HEK293 (cell line): ENCODE measurements around the gene EPHA4.

Experiments used
- YY1 ChIP-seq: fragments of 450-650 bp; formaldehyde crosslinking; IDR thresholded peaks from 2 replicates; pipeline ENCODE4 v1.5.1; 2018; ENCODE audit warnings: missing biosample characterization, missing genetic modification characterization
- ZNF114 ChIP-seq: fragments of 450-650 bp; formaldehyde crosslinking; IDR thresholded peaks from 2 replicates; pipeline ENCODE4 v1.5.0; 2017; ENCODE audit warnings: missing biosample characterization, missing genetic modification characterization
- ZNF292 ChIP-seq: fragments of 450-650 bp; formaldehyde crosslinking; IDR thresholded peaks from 2 replicates; pipeline ENCODE4 v1.5.1; 2016; ENCODE audit warnings: low read depth, missing biosample characterization, missing genetic modification characterization, borderline replicate concordance
- ZNF510 ChIP-seq: fragments of 450-650 bp; formaldehyde crosslinking; IDR thresholded peaks from 2 replicates; pipeline ENCODE4 v1.5.1; 2018; ENCODE audit warnings: mild to moderate bottlenecking, missing genetic modification characterization, missing biosample characterization; ENCODE audit not compliant: insufficient replicate concordance
- ZNF624 ChIP-seq: fragments of 450-650 bp; formaldehyde crosslinking; IDR thresholded peaks from 2 replicates; pipeline ENCODE4 v1.5.1; 2017; ENCODE audit warnings: missing biosample characterization, missing genetic modification characterization
- ZNF791 ChIP-seq: fragments of 450-650 bp; formaldehyde crosslinking; IDR thresholded peaks from 2 replicates; pipeline ENCODE4 v1.5.1; 2016; ENCODE audit warnings: missing biosample characterization, missing genetic modification characterization
- TF ChIP-seq, protein P1 (sequence below): fragments of 450-650 bp; formaldehyde crosslinking; IDR thresholded peaks from 2 replicates; pipeline ENCODE4 v1.5.1; 2016; ENCODE audit warnings: missing biosample characterization, missing genetic modification characterization
- TF ChIP-seq, protein P2 (sequence below): fragments of 450-650 bp; formaldehyde crosslinking; IDR thresholded peaks from 2 replicates; pipeline ENCODE4 v1.5.1; 2016; ENCODE audit warnings: missing biosample characterization, missing genetic modification characterization, borderline replicate concordance
- TF ChIP-seq, protein P3 (sequence below): fragments of 450-650 bp; formaldehyde crosslinking; IDR thresholded peaks from 2 replicates; pipeline ENCODE4 v1.5.1; 2016; ENCODE audit warnings: missing biosample characterization, missing genetic modification characterization, low read depth

DNA sequence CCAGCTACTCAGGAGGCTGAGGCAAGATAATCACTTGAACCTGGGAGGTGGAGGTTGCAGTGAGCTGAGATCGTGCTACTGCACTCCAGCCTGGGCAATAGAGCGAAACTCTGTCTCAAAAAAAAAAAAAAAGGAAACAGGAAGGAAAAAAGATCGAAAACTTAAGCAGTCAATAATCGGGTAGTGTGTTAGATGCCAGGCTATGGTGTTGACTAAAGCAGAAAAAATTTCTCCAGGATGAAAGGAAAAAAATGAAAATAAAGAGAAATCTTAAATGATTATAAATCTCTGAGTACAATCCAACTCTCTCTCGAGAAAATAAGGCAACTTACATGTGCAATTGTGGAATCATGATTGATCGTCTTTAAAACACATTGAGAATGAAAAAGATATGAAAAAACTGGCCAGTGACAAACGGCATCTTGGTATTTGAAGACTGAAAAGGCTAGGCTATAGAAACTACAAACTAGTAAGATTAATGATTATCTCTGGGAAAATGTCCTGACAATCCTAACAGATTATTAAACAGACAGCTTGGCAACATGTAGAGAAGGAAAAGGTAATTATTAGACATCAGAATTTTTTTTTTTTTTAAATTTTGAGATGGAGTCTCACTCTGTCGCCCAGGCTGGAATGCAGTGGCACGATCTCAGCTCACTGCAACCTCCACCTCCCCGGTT is 16.3 kb upstream of the EPHA4 start:
- TF ChIP-seq YY1 (tag by site-specific recombination) (no peak), ZNF510 (tag by site-specific recombination) (no peak), ZNF114 (no peak), ZNF791 (tag by site-specific recombination) (no peak), ZNF292 (no peak), ZNF624 (tag by site-specific recombination) (no peak)
- TF ChIP-seq, protein P1, sequence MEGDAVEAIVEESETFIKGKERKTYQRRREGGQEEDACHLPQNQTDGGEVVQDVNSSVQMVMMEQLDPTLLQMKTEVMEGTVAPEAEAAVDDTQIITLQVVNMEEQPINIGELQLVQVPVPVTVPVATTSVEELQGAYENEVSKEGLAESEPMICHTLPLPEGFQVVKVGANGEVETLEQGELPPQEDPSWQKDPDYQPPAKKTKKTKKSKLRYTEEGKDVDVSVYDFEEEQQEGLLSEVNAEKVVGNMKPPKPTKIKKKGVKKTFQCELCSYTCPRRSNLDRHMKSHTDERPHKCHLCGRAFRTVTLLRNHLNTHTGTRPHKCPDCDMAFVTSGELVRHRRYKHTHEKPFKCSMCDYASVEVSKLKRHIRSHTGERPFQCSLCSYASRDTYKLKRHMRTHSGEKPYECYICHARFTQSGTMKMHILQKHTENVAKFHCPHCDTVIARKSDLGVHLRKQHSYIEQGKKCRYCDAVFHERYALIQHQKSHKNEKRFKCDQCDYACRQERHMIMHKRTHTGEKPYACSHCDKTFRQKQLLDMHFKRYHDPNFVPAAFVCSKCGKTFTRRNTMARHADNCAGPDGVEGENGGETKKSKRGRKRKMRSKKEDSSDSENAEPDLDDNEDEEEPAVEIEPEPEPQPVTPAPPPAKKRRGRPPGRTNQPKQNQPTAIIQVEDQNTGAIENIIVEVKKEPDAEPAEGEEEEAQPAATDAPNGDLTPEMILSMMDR (tag by site-specific recombination), result no peak
- TF ChIP-seq, protein P2, sequence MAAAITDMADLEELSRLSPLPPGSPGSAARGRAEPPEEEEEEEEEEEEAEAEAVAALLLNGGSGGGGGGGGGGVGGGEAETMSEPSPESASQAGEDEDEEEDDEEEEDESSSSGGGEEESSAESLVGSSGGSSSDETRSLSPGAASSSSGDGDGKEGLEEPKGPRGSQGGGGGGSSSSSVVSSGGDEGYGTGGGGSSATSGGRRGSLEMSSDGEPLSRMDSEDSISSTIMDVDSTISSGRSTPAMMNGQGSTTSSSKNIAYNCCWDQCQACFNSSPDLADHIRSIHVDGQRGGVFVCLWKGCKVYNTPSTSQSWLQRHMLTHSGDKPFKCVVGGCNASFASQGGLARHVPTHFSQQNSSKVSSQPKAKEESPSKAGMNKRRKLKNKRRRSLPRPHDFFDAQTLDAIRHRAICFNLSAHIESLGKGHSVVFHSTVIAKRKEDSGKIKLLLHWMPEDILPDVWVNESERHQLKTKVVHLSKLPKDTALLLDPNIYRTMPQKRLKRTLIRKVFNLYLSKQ (tag by site-specific recombination), result no peak
- TF ChIP-seq, protein P3, sequence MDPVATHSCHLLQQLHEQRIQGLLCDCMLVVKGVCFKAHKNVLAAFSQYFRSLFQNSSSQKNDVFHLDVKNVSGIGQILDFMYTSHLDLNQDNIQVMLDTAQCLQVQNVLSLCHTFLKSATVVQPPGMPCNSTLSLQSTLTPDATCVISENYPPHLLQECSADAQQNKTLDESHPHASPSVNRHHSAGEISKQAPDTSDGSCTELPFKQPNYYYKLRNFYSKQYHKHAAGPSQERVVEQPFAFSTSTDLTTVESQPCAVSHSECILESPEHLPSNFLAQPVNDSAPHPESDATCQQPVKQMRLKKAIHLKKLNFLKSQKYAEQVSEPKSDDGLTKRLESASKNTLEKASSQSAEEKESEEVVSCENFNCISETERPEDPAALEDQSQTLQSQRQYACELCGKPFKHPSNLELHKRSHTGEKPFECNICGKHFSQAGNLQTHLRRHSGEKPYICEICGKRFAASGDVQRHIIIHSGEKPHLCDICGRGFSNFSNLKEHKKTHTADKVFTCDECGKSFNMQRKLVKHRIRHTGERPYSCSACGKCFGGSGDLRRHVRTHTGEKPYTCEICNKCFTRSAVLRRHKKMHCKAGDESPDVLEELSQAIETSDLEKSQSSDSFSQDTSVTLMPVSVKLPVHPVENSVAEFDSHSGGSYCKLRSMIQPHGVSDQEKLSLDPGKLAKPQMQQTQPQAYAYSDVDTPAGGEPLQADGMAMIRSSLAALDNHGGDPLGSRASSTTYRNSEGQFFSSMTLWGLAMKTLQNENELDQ (tag by site-specific recombination), result no peak
